K562 (cell line): ENCODE data around the gene RPL35. TPM values are rescaled to one million over a fixed set of nuclear protein-coding genes. Genes with fewer than 3 reads are reported as not detected.

Source experiments
- ATAC-seq: fragments of 200-7000 bp; cut with Tn5 transposase; 3 replicates; pipeline ENCODE4 v1.9.1; 2020; ENCODE audit warnings: moderate library complexity
- BruUV-seq: library from RNA; stranded (reverse); fragments of 400-500 nt; replicated peaks from 2 replicates; lab custom pipeline; 2021; lab: Mats Ljungman, UMichigan
- CTCF ChIA-PET: fragments of 300-600 bp; formaldehyde crosslinking; extraction: SDS; loops from one replicate; lab custom pipeline; 2021; ENCODE audit warnings: low intra/inter-chr PET ratio; lab: Yijun Ruan, JAX
- POLR2A ChIA-PET: fragments of 300-600, 350-650 bp; sonication (Branson Sonifier 250); formaldehyde crosslinking; extraction: SDS; loops from one replicate; lab custom pipeline; 2021; ENCODE audit warnings: antibody characterized with exemption, inconsistent platforms; lab: Yijun Ruan, JAX
- DNase-seq, 4 experiments: peaks; one replicate each; pipeline versions ENCODE4 v3.0.0 to v3.0.0-alpha.2; 2011 to 2018; ENCODE audit warnings: low spot score in 3 of 4, mixed read lengths in 3 of 4; ENCODE audit errors: extremely low read depth in 1 of 4
- FAIRE-seq: peaks from 2 replicates; lab custom pipeline; 2011; peaks lifted over from hg19 to GRCh38; lab: Jason Lieb, UNC
- H2AFZ ChIP-seq: 2 replicates; pipeline ENCODE4 v1.6.0; 2011; ENCODE audit warnings: low read depth, low read length, control low read depth, inconsistent platforms
- H3K27ac ChIP-seq: fragments of 200-600 bp; 3 replicates; pipeline ENCODE4 v1.8.0; 2011; ENCODE audit warnings: low read depth, mild to moderate bottlenecking, control low read depth, inconsistent platforms, low read length, moderate library complexity, mixed read lengths; ENCODE audit errors: extremely low read depth
- H3K27me3 ChIP-seq, 2 experiments: fragments of 300-600 bp in 1 of 2; 2 replicates in 1 of 2; 3 replicates in 1 of 2; pipeline versions ENCODE4 v1.6.0 to v1.8.0; 2011; ENCODE audit warnings: inconsistent platforms in 2 of 2, low read length in 2 of 2, mild to moderate bottlenecking in 1 of 2, mixed read lengths in 1 of 2, moderate library complexity in 1 of 2; ENCODE audit not compliant: control insufficient read depth in 2 of 2, insufficient read depth in 2 of 2
- H3K36me3 ChIP-seq: fragments of 300-600 bp; 3 replicates; pipeline ENCODE4 v1.8.0; 2011; ENCODE audit warnings: mild to moderate bottlenecking, low read length, inconsistent platforms; ENCODE audit not compliant: control insufficient read depth, insufficient read depth
- H3K4me1 ChIP-seq, 2 experiments: fragments of 200-600 bp in 1 of 2; replicated peaks in 1 of 2; 2 replicates in 1 of 2; 3 replicates in 1 of 2; pipeline versions ENCODE4 v1.5.1 to v1.8.0; 2011; ENCODE audit warnings: inconsistent platforms in 2 of 2, low read length in 2 of 2, mild to moderate bottlenecking in 1 of 2, mixed read lengths in 1 of 2, moderate library complexity in 1 of 2; ENCODE audit not compliant: control insufficient read depth in 2 of 2, insufficient read depth in 2 of 2
- H3K4me2 ChIP-seq: 2 replicates; pipeline ENCODE4 v1.6.1; 2011; ENCODE audit warnings: low read length, control low read depth, inconsistent platforms, mixed read lengths; ENCODE audit not compliant: insufficient read depth
- H3K4me3 ChIP-seq: fragments of 200-600 bp; sonication (generic), shearing (Covaris generic); 2 replicates; pipeline ENCODE4 v1.5.1; 2016; ENCODE audit warnings: control low read depth, inconsistent platforms
- H3K79me2 ChIP-seq: fragments of 200-600 bp; 3 replicates; pipeline ENCODE4 v1.8.0; 2011; ENCODE audit warnings: low read length, inconsistent platforms; ENCODE audit not compliant: control insufficient read depth, insufficient read depth
- H3K9ac ChIP-seq, 2 experiments: 2 replicates each; pipeline versions ENCODE4 v1.6.0 to v1.6.1; 2011; ENCODE audit warnings: low read depth in 2 of 2, low read length in 2 of 2, control low read depth in 1 of 2, inconsistent platforms in 1 of 2, mild to moderate bottlenecking in 1 of 2, mixed read lengths in 1 of 2; ENCODE audit not compliant: insufficient read depth in 1 of 2
- H3K9me1 ChIP-seq: one replicate; pipeline ENCODE4 v1.6.0; 2011; ENCODE audit warnings: inconsistent platforms, mild to moderate bottlenecking, low read length, moderate library complexity; ENCODE audit not compliant: control insufficient read depth, insufficient read depth
- H3K9me3 ChIP-seq: replicated peaks from 2 replicates; pipeline ENCODE4 v1.5.1; 2011; ENCODE audit warnings: low read depth, low read length, inconsistent platforms; ENCODE audit not compliant: control insufficient read depth, insufficient read depth
- H4K20me1 ChIP-seq: replicated peaks from 2 replicates; pipeline ENCODE4 v1.6.1; 2011; ENCODE audit warnings: low read length, inconsistent platforms, mixed read lengths; ENCODE audit not compliant: control insufficient read depth, insufficient read depth
- CTBP1 ChIP-seq: fragments of 450-650 bp; IDR thresholded peaks from 2 replicates; pipeline ENCODE4 v1.6.1; 2016; ENCODE audit warnings: borderline replicate concordance
- HDAC2 ChIP-seq: fragments of 450-650 bp; IDR thresholded peaks from 2 replicates; pipeline ENCODE4 v1.6.1; 2016; ENCODE audit warnings: mild to moderate bottlenecking
- KDM1A ChIP-seq, 2 experiments: fragments of 450-650 bp; IDR thresholded peaks; 2 replicates each; pipeline ENCODE4 v1.6.1; 2016; ENCODE audit warnings: mild to moderate bottlenecking in 2 of 2
- LEF1 ChIP-seq: fragments of 450-650 bp; IDR thresholded peaks from 2 replicates; pipeline ENCODE4 v1.6.1; 2016; ENCODE audit warnings: mild to moderate bottlenecking
- MAFG ChIP-seq: fragments of 450-650 bp; conservative IDR thresholded peaks from 2 replicates; pipeline ENCODE4 v1.6.1; 2016; ENCODE audit warnings: missing genetic modification characterization, missing compliant biosample characterization
- NKRF ChIP-seq: fragments of 450-650 bp; IDR thresholded peaks from 2 replicates; pipeline ENCODE4 v1.6.1; 2016; ENCODE audit warnings: borderline replicate concordance
- NR2F6 ChIP-seq: fragments of 450-650 bp; formaldehyde crosslinking; IDR thresholded peaks from 2 replicates; pipeline ENCODE4 v1.4.0; 2020; ENCODE audit warnings: mild to moderate bottlenecking
- POLR2AphosphoS5 ChIP-seq: IDR thresholded peaks from 2 replicates; pipeline ENCODE4 v1.6.1; 2011; ENCODE audit warnings: mild to moderate bottlenecking, low read depth, low read length, moderate library complexity; ENCODE audit not compliant: control insufficient read depth, insufficient read depth
- RREB1 ChIP-seq: fragments of 250-450 bp; sonication (Bioruptor Pico); IDR thresholded peaks from 2 replicates; pipeline ENCODE4 v1.4.0; 2020
- YY1 ChIP-seq, 3 experiments: IDR thresholded peaks; 2 replicates each; pipeline ENCODE4 v1.6.1; 2011; ENCODE audit warnings: low read length in 2 of 3, mild to moderate bottlenecking in 2 of 3, moderate library complexity in 2 of 3, borderline replicate concordance in 1 of 3, control low read depth in 1 of 3, low read depth in 1 of 3; ENCODE audit not compliant: insufficient read depth in 3 of 3, insufficient replicate concordance in 2 of 3, control insufficient read depth in 1 of 3, insufficient read length in 1 of 3; ENCODE audit errors: extremely low read depth in 1 of 3
- ZNF263 ChIP-seq: sonication (generic); formaldehyde crosslinking; IDR thresholded peaks from 2 replicates; pipeline ENCODE4 v1.8.0; 2022; ENCODE audit warnings: mild to moderate bottlenecking, missing genetic modification reagents, borderline replicate concordance
- ZNF584 ChIP-seq: fragments of 200-800 bp; sonication (Bioruptor generic); IDR thresholded peaks from 2 replicates; pipeline ENCODE4 v1.6.1; 2016; ENCODE audit warnings: low read depth, mild to moderate bottlenecking, missing genetic modification characterization, missing compliant biosample characterization
- WGBS: fragments of 100-300 bp; shearing (Covaris generic); methylation state at CpG from one replicate; pipeline ENCODE4 v1.1.6; 2016; ENCODE audit warnings: low coverage, mixed read lengths; ENCODE audit not compliant: insufficient coverage; ENCODE audit errors: missing lambda C conversion rate; 5-methylcytosine and 5-hydroxymethylcytosine counted together
- in situ Hi-C: fragments of 300-500 bp; cut with MboI; formaldehyde crosslinking; loops from 4 replicates; pipeline ENCODE4 v1.15.0; 2018; ENCODE audit warnings: inconsistent platforms, mixed read lengths
- intact Hi-C: fragments of 100-400 bp; cut with micrococcal nuclease; formaldehyde crosslinking; loops from 2 replicates; pipeline ENCODE4 v1.14.2; 2022
- polyA plus RNA-seq, 8 experiments: library from polyadenylated mRNA; depleted of rRNA in 4 of 8; stranded (reverse) in 5 of 8; unstranded in 3 of 8; fragments of >200 nt; fragmentation: Nextera tagmentation in 2 of 8; fragmentation: Illumina TruSeq in 1 of 8; extraction: Ambion mirVana in 2 of 8; extraction: Trizol in 1 of 8; gene quantifications; 2 replicates each; pipeline versions ENCODE4 v1.2.1 to v1.2.3, GENCODE V29; 2011 to 2014; ENCODE audit warnings: inconsistent platforms in 1 of 8, missing spikeins in 1 of 8
- total RNA-seq, 7 experiments: library from RNA; depleted of rRNA in 6 of 7; stranded (reverse); fragments of >200 nt in 6 of 7; fragmentation: Illumina TruSeq in 2 of 7; extraction: Trizol in 2 of 7; gene quantifications; 2 replicates each; pipeline versions ENCODE4 v1.2.1 to v1.2.3, GENCODE V29; 2011 to 2021; ENCODE audit warnings: low replicate concordance in 1 of 7

Gene RPL35
- total and polyA plus RNA-seq, 9 of the 15 experiments (the other 6 are each of a cell fraction or from before 2014, with no cell fraction given), result 1,755 to 5,101 (median 3,405) TPM

- peak; percentile 90 for ATAC-seq
- Histone ChIP-seq H3K9ac (peak overlapping the region in 1 of 2 experiments; percentile 73; a peak in 2 of 4 replicates), H3K4me2 (peak overlapping the region; percentile 46), H3K9me3 (no peaks in the 10 kb centered on the region; the same call in 1 of the 2 replicates), H3K36me3 (peaks cover 47% of the 10 kb centered on the region), H3K4me1 (peaks cover 14 to 17% of the 10 kb centered on the region in 2 experiments; a peak in 4 of 5 replicates), H4K20me1 (no peaks in the 10 kb centered on the region), H3K27ac (peak overlapping the region; percentile 2; the same call in 2 of the 3 replicates), H3K4me3 (no peak overlapping the region), H3K27me3 (no peaks in the 10 kb centered on the region), H2AFZ (peak overlapping the region; percentile 42; the same call in 1 of the 2 replicates), H3K9me1 (no peaks in the 10 kb centered on the region), H3K79me2 (no peaks in the 10 kb centered on the region)
- intact Hi-C loops, result no loop called here
- peak; percentile 84 for FAIRE-seq
- WGBS, result 11% methylated on average over 8 of the region's 9 CpGs
- peak; percentile 46 to 87 (median 62) for DNase-seq
- ChIA-PET CTCF (no interaction called here), POLR2A (interaction anchor here (0.7 to 2.4 kb wide), 7 partner anchors 9 to 146 kb away, joined by 3 to 13 read pairs (median 9); partner anchors contain the start of genes ARPC5L and RPL35)
- in situ Hi-C loops, result no loop called here
- no TSS peak for BruUV-seq
- TF ChIP-seq YY1 (IDR thresholded peaks at IDR 0.05; ENCODE audit: borderline replicate concordance in 1 of 3, control insufficient read depth in 1 of 3, extremely low read depth in 1 of 3, insufficient read depth in 3 of 3, insufficient read length in 1 of 3, insufficient replicate concordance in 2 of 3, low read depth in 1 of 3, low read length in 2 of 3), result no peak
- peak; percentile 52; the same call in 1 of the 2 replicates for TF ChIP-seq POLR2AphosphoS5
- no peak for TF ChIP-seq RREB1
- TF ChIP-seq CTBP1, result peak; percentile 73
- peak; percentile 55; the same call in 1 of the 2 replicates for TF ChIP-seq NKRF
- TF ChIP-seq MAFG (tag), result peak; percentile 98
- TF ChIP-seq HDAC2, result peak; percentile 68; the same call in 1 of the 2 replicates
- peak; percentile 38; the same call in 1 of the 2 replicates for TF ChIP-seq ZNF263
- TF ChIP-seq ZNF584 (CRISPR knock-in tag), result 0 out of 2 replicates have a peak, but pooled peaks have one; percentile 34
- no peak for TF ChIP-seq NR2F6 (CRISPR knock-in tag)
- TF ChIP-seq KDM1A (IDR thresholded peaks at IDR 0.05), result peak; percentile 72 to 75
- TF ChIP-seq LEF1, result 0 out of 2 replicates have a peak, but pooled peaks have one; percentile 49
These were observed 38.1 kb upstream of the RPL35 start for GRCh38 chr9:124899845-124900244.
